Measurements from ENCODE around the gene RHOBTB3.

Gene RHOBTB3

DNA sequence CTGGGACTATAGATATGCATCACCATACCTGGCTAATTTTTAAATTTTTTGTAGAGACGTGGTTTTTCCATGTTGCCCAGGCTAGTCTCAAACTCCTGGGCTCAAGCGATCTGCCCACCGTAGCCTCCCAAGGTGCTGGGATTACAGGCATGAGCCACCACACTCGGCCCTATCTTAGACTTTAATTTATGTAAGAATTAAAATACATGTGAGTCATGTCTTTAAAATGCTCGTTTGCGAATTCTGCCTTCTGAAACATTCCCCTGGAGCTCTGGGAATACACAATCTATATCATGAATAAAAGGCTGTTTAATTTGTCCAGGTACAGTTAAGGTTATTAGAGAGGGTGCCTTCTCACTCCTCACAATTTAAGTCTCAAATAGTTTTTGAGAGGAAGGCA, 32.8 kb downstream of the RHOBTB3 start:
- DNase-seq (ENCODE audit: low spot score): no peak

GRCh38 chr5:95768731-95769130, 37.6 kb downstream of the RHOBTB3 start:
- no peak for DNase-seq (ENCODE audit: low spot score)

- DNase-seq (ENCODE audit: low spot score): no peak
Observed at GRCh38 chr5:95770830-95771708, 39.9 kb downstream of the RHOBTB3 start.

- no peak for DNase-seq (ENCODE audit: low spot score)
Observed at GRCh38 chr5:95771892-95772291, 40.8 kb downstream of the RHOBTB3 start.

- DNase-seq (ENCODE audit: low spot score): no peak
Observed at GRCh38 chr5:95773335-95774059, 42.4 kb downstream of the RHOBTB3 start.

- DNase-seq (ENCODE audit: low spot score): no peak
Observed at GRCh38 chr5:95777441-95777840, 46.3 kb downstream of the RHOBTB3 start.

- DNase-seq (ENCODE audit: low spot score): no peak
Observed at GRCh38 chr5:95778713-95779436, 47.7 kb downstream of the RHOBTB3 start.

- DNase-seq (ENCODE audit: low spot score): peak; percentile 18
Observed at GRCh38 chr5:95779611-95780010, 48.5 kb downstream of the RHOBTB3 start.

GRCh38 chr5:95780597-95780996, 49.5 kb downstream of the RHOBTB3 start:
- DNase-seq (ENCODE audit: low spot score): no peak

DNA sequence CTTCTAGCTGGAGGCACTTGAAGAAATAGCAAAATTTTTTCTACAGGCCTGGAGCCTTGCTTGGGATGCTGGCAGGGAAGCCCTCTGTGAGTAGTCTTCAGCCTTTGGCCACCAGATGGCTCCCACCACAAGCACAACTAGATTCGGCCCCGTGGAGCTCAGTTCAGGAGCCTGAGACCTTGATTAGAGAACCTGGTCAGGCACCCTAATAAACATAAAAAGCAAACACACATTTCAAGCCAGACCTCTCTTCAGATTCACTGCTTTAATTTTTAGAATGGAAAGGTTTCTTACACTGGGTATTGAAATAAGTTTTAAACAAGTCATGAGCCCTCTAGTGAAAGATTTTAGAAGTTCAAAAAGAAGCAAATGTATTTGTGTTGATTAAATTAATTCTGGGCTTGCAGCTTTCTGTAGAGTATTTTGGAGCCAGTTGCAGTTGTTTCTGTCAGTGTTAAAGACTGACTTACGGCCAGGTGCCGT, 50.0 kb downstream of the RHOBTB3 start:
- DNase-seq (ENCODE audit: low spot score): peak; percentile 83

- DNase-seq (ENCODE audit: low spot score): no peak
Observed at GRCh38 chr5:95782181-95782580, 51.0 kb downstream of the RHOBTB3 start.

- DNase-seq (ENCODE audit: low spot score): no peak
Observed at GRCh38 chr5:95783661-95784060, 52.5 kb downstream of the RHOBTB3 start.

DNA sequence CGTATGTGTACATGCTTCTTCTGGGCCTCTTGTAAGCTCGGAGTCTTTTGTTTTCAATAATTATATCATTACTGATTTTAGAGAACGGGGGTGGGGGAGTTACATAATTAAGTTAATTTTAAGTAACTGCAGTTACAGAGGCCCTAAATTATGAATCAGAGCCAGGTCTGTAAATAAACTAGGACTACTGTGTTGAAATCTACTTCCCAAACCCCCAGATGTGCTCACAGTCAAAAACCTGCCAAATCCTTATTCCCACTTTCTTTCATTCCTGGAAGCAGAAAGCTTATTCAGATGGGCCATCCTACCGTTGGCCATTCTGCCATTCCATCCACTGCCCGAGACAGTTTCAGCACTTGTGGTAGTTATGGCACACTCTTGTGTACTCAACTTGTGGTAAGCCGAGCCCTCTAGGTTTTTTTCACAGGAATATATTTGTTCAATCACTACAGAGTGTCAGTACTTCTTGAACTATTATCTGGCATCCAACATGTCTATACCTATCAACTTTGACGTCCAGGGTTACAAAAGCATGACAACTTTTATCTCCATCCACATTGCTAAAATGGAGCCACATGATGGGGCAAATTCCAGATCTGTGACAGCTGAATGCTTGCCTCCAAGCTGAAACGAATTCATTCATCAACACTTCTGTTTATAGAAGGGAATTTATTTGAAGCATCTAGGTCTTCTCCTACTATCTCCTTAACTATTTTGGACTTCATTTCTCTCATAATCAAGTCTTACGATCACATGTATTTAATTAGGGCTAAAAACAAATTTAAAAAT, 53.6 kb downstream of the RHOBTB3 start:
- DNase-seq (ENCODE audit: low spot score): no peak

DNA sequence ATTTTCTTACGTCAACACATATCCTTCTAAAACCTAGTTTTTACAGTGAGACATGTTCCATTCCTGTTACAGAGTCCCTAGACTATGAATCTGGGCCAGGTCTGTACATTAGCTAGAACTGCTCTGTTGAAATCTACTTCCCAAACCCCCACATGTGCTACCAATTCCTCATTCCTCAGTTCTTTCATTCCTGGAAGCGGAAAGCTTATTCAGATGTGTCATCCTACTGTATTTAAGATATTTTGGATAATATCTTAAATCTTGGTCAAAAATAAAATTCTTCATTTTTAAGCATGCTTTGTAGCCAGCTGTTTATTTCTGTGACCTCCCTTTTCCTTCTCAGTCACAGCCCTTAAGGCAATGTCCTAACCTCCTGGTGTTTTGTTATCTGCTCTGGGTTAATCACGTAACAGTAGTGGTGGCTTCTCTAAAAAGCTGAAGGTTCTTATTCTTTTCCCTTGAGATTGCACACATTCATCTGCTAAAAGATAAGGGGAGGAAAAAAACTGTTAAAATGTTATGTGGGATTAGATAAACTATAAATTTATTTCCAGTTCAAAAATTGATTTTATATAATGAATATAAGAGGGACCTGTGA, 55.8 kb downstream of the RHOBTB3 start:
- DNase-seq (ENCODE audit: low spot score): peak; percentile 28

GRCh38 chr5:95788493-95788892, 57.4 kb downstream of the RHOBTB3 start:
- no peak for DNase-seq (ENCODE audit: low spot score)

- no peak for DNase-seq (ENCODE audit: low spot score)
Observed at GRCh38 chr5:95791751-95792150, 60.6 kb downstream of the RHOBTB3 start.

- peak; percentile 28 for DNase-seq (ENCODE audit: low spot score)
Observed at GRCh38 chr5:95794070-95794516, 63.0 kb downstream of the RHOBTB3 start.

GRCh38 chr5:95797301-95797700, 66.2 kb downstream of the RHOBTB3 start:
- DNase-seq (ENCODE audit: low spot score): no peak

DNA sequence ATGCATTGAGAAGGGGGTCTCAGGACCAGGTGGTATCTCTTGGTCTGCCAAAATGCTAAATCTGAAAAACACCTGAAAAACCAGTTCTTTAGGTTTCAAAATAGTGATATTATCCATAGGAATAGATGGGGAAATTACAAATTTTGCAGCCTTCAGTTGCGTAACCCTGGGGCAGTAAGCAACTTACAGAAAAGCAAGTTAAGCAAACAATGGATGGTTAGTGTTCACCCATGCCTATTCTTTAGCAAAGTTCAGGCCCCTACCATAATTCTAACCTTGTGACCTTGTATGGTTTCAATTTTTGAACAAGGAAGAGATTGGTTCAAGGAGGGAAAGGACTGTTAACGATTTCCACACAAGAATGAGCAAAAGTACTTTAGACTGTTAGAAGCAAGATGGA, 66.9 kb downstream of the RHOBTB3 start:
- no peak for DNase-seq (ENCODE audit: low spot score)

- DNase-seq (ENCODE audit: low spot score): no peak
Observed at GRCh38 chr5:95798545-95798944, 67.4 kb downstream of the RHOBTB3 start.

DNA sequence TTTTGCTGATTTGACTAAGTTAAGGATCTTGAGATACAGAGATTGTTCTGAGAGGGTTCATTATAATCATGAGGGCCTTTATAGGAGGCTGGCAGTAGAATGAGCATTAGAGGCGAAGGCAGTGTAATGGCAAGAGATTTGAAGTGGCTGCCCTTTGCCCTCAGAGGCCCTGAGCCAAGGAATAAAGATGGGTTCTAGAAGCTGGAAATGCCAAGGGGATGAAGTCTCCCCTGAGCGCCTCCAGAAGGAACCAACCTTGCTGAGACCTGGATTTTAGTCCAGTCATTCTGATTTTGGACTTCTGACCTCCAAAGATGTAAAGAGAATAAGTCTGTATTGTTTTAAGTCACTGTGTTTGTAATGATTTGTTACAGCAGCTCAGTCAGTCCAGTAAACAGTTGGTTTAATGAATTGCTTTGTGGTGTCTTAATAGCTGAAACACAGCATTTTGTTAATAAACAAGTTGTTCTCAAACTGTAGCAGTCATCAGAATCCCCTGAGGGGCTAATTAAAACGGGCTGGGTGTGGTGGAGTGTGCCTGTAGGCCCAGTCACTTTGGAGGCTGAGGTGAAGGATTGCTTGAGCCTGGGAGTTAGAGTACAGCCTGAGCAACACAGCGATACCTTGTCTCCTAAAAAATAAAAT, 68.2 kb downstream of the RHOBTB3 start:
- no peak for DNase-seq (ENCODE audit: low spot score)
